ENCODE results near the gene TMEM114.

GRCh38 chr16:8555400-8555799 is 34.9 kb downstream of the TMEM114 start:
- TF ChIP-seq SUZ12 (IDR thresholded peaks at IDR 0.05) (no peak), FOXK2 (IDR thresholded peaks at IDR 0.05) (no peak), TARDBP (IDR thresholded peaks at IDR 0.05) (no peak), ZNF384 (IDR thresholded peaks at IDR 0.05) (no peak)

All from HEK293T (cell line).